ENCODE data around the gene ATF6. TPM values are rescaled to one million over a fixed set of nuclear protein-coding genes. Genes with fewer than 3 reads are reported as not detected.

ATF6 gene
- total and polyA plus RNA-seq, 2 experiments from 2014 or later: 14.6 to 18.1 TPM

DNA sequence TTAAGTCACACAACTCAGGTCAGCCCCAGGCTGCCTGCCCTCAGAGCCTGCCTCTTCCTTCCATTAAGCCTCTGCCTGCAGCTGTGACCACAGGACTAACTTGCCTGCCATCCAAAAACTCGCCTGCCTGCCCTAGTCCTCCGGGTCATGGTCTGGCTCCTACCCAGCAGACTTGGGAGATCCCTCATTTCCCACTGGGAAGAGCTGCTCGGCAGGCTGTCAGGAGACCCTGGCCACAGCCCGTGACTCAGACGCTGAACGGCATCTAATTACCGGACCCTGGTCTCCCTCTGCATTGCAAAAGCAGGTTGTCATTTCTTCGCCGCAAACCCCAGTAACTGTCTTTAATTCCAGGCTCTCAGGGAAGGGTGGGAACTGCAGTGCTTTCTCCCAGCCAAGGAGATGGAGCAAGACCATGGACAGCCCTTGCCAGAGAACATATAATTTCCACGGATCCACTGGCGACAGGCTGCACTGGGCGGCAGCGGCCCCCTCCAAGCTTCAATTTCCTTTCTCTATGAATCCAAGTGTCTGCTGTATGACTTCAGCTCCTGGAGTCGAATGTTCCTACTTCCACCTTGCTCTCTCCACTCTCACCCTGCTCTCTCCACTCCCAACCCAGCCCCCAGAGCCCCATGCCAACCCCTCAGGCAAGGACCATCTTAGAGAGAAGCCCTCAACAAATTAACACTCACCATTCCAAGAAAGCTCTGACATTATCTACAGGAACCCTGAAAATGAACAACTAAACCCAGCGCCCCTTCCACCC lies 237.1 kb downstream of the ATF6 start:
- H3K4me3 ChIP-seq: no peak overlapping the region
- no peaks in the 10 kb centered on the region for H3K36me3 ChIP-seq
- H3K4me1 ChIP-seq (ENCODE audit: low read depth): no peaks in the 10 kb centered on the region
- no peaks in the 10 kb centered on the region for H3K27me3 ChIP-seq
- TF ChIP-seq, protein P1, sequence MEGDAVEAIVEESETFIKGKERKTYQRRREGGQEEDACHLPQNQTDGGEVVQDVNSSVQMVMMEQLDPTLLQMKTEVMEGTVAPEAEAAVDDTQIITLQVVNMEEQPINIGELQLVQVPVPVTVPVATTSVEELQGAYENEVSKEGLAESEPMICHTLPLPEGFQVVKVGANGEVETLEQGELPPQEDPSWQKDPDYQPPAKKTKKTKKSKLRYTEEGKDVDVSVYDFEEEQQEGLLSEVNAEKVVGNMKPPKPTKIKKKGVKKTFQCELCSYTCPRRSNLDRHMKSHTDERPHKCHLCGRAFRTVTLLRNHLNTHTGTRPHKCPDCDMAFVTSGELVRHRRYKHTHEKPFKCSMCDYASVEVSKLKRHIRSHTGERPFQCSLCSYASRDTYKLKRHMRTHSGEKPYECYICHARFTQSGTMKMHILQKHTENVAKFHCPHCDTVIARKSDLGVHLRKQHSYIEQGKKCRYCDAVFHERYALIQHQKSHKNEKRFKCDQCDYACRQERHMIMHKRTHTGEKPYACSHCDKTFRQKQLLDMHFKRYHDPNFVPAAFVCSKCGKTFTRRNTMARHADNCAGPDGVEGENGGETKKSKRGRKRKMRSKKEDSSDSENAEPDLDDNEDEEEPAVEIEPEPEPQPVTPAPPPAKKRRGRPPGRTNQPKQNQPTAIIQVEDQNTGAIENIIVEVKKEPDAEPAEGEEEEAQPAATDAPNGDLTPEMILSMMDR (IDR thresholded peaks at IDR 0.05; ENCODE audit: low read depth, low read length): no peak
- DNase-seq (ENCODE audit: low read depth in 1 of 2, low spot score in 1 of 2): peak in 1 of 2 donors; percentile 72
- H3K9me3 ChIP-seq (ENCODE audit: low read depth): no peaks in the 10 kb centered on the region
- no peak overlapping the region for H3K27ac ChIP-seq

DNA sequence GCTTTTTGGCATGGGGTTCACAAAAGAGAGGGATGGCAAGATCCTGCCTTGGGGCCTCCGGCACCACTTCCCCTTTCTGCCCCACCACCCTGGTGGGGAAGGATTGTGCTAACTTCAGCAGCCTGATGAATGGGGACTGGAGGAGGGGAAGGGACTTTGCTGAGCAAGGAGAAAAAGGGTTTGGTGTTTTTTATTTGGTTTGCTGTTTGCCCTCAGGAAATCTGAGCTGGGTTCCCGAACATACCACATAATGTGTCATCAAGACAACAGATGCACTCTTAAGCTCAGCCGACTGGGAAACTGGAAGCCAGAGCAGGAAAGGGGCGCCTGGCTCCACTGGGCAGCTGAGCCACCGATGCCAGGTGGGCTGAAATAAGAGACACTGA lies 237.7 kb downstream of the ATF6 start:
- Histone ChIP-seq H3K27ac (no peak overlapping the region), H3K4me3 (no peak overlapping the region)

DNA sequence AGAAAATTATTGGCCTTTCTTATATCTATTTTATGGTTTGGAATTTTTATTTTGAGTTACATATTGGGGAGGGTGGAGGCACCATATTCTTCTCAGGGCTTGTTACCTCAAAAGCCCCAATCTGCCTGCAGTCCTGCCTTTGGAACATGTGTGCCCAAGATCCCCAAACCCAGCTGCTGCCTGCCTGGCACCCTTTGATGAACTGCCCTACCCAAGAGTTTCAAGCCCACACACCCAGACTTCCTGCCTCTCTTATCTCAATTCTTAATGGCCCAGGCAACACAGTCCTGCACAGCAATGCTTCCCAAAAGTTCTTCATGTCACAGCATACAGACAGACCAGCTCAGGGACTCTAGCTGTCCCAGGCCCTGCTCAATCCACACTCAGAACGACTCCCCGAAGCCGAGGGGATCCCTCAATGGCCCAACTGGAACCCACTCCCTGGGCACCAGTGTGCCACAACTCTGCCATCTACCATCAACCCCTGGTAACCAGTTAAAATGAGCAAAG lies 238.4 kb downstream of the ATF6 start:
- no peak overlapping the region for H3K27ac ChIP-seq
- H3K4me1 ChIP-seq (ENCODE audit: low read depth): no peaks in the 10 kb centered on the region
- H3K36me3 ChIP-seq: no peaks in the 10 kb centered on the region
- no peaks in the 10 kb centered on the region for H3K27me3 ChIP-seq
- TF ChIP-seq, protein P1 (IDR thresholded peaks at IDR 0.05; ENCODE audit: low read depth, low read length): no peak
- no peak overlapping the region for H3K4me3 ChIP-seq
- no peak for DNase-seq (ENCODE audit: low read depth in 1 of 2, low spot score in 1 of 2)
- no peaks in the 10 kb centered on the region for H3K9me3 ChIP-seq (ENCODE audit: low read depth)

More for the DNA sequence above, 237.7 kb downstream of the ATF6 start:
- peak in 1 of 2 donors; percentile 47 for DNase-seq (ENCODE audit: low read depth in 1 of 2, low spot score in 1 of 2)
- Histone ChIP-seq H3K36me3 (no peaks in the 10 kb centered on the region), H3K27me3 (no peaks in the 10 kb centered on the region), H3K9me3 (ENCODE audit: low read depth) (no peaks in the 10 kb centered on the region), H3K4me1 (ENCODE audit: low read depth) (no peaks in the 10 kb centered on the region)
- TF ChIP-seq, protein P1 (IDR thresholded peaks at IDR 0.05; ENCODE audit: low read depth, low read length): no peak

DNA sequence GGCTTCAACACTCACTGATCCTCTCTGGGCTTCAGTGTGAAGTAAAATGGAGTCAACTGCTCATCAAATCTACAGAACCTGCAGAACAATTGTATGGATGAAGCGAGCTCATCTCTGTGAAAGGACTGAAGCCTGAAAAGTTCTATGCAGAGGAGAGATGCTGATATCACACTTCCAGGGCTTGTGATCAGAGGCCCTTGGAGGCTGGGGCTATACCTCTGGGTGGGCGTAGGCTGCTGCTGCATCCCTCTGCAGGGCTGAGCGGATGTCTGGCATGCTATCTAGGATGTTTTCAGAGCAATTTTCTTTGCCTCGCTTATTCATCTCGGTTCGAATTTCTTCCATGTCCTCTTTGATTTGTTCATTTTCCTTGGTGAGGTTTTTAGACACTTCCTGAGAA lies 240.0 kb downstream of the ATF6 start:
- Histone ChIP-seq H3K27ac (no peak overlapping the region), H3K27me3 (no peaks in the 10 kb centered on the region), H3K4me3 (no peak overlapping the region), H3K36me3 (no peaks in the 10 kb centered on the region), H3K4me1 (ENCODE audit: low read depth) (peaks cover under 1% of the 10 kb centered on the region), H3K9me3 (ENCODE audit: low read depth) (no peaks in the 10 kb centered on the region)
- no peak for DNase-seq (ENCODE audit: low read depth in 1 of 2, low spot score in 1 of 2)
- TF ChIP-seq, protein P1 (IDR thresholded peaks at IDR 0.05; ENCODE audit: low read depth, low read length): no peak

DNA sequence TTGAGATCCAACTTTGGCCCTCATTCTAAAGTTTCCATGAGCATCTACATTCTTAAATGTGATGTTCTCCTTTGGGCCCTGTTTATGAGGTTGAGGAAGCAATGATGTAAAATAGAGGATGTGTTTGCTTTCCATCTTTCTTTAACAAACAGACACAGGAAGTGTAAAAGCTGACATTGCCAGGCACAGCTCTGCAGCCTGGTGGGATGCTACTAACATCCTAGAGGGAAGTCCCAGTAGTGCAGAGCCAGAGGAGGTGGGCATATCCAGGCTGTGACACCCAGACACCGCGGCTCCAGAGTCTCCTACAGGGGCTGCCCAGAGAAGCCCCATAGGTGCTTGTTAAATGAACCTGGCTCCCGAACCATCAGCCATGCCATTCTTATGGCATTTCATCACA lies 241.3 kb downstream of the ATF6 start:
- TF ChIP-seq, protein P1 (IDR thresholded peaks at IDR 0.05; ENCODE audit: low read depth, low read length): no peak
- H3K36me3 ChIP-seq: no peaks in the 10 kb centered on the region
- H3K9me3 ChIP-seq (ENCODE audit: low read depth): no peaks in the 10 kb centered on the region
- no peak overlapping the region for H3K27ac ChIP-seq
- peaks cover 11% of the 10 kb centered on the region for H3K4me1 ChIP-seq (ENCODE audit: low read depth)
- no peak overlapping the region for H3K4me3 ChIP-seq
- DNase-seq (ENCODE audit: low read depth in 1 of 2, low spot score in 1 of 2): no peak
- no peaks in the 10 kb centered on the region for H3K27me3 ChIP-seq
